LNCAP (cell line): ENCODE results near the gene DRAM2.

Experiments used
- TF ChIP-seq, protein P1 (sequence below): fragments of 450-650 bp; IDR thresholded peaks from 2 replicates; pipeline ENCODE4 v1.5.1; 2017; ENCODE audit warnings: mild to moderate bottlenecking

The DRAM2 gene

DNA sequence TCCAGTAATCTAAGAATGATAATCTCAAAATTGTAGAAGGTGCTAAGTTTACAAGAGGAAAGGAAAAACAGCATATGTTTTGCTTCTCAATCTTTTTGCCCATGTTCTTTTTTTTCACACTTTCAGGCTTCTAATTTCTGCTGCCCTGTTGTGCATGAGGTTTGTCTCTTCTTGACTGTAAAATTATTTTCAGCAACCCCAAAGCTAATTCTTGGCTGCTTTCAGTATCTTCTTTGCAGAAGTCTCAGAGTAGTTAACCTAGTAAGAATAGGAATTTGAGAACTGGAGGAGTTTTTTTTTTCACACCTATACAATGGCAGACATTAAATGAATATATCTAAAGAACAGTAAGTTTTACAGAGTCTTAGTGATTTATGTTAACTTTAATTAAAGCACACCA, 34.2 kb upstream of the DRAM2 start:
- TF ChIP-seq, protein P1, sequence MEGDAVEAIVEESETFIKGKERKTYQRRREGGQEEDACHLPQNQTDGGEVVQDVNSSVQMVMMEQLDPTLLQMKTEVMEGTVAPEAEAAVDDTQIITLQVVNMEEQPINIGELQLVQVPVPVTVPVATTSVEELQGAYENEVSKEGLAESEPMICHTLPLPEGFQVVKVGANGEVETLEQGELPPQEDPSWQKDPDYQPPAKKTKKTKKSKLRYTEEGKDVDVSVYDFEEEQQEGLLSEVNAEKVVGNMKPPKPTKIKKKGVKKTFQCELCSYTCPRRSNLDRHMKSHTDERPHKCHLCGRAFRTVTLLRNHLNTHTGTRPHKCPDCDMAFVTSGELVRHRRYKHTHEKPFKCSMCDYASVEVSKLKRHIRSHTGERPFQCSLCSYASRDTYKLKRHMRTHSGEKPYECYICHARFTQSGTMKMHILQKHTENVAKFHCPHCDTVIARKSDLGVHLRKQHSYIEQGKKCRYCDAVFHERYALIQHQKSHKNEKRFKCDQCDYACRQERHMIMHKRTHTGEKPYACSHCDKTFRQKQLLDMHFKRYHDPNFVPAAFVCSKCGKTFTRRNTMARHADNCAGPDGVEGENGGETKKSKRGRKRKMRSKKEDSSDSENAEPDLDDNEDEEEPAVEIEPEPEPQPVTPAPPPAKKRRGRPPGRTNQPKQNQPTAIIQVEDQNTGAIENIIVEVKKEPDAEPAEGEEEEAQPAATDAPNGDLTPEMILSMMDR: no peak

GRCh38 chr1:111172463-111172862, 32.6 kb upstream of the DRAM2 start:
- TF ChIP-seq, protein P1: no peak

DNA sequence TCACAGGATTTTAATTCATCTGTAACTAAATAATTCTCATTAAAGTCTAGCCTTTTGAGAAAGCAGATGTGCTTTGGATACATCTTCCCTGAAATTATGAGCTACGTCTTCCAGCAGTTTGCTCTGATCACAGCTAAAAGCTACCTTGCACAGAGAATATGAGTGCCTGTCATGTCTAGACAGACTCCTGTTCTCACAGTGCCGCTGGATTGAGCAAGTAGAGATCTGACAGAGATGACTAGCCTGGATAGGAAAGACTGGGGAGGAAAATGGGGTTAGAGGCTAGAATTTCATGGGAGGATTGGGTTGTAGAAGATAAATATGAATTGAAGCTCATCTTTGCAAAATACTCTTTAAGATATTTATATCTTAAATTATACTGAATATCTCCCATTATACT, 24.3 kb upstream of the DRAM2 start:
- TF ChIP-seq, protein P1: no peak

DNA sequence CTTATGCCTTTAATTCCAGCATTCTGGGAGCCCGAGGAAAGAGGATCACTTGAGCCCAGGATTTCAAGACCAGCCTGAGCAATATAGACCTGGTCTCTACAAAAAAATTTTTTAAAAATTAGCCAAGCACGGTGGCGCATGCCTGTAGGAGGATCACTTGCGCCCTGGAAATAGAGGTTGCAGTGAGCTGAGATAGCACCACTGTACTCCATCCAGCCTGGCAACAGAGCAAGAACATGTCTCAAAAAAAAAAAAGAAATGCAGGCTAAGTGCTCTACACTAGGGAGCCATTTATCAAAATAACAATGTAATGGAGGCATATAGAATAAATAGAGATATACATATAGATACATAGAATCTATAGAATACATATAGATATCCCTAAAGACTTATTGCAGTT, 23.5 kb upstream of the DRAM2 start:
- TF ChIP-seq, protein P1: no peak

DNA sequence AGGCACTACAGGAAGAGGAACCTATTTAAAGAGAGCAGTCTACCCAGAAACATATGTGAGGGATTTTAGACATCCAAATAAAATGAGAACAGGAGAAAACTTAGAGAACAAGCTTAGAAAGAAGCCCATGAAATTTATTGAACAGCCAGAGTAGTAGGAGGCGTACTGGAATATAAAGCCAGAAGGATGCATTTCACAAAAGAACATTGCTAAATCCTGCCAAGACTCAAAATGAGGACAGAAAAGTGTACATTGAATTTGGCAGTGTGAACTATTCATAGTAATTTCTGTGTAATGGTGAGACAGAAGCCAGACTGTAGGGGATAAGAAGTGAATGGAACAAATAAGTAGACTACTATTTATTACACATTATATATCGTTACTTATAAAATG, 22.6 kb upstream of the DRAM2 start:
- TF ChIP-seq, protein P1: no peak

- TF ChIP-seq, protein P1: no peak
Observed at GRCh38 chr1:111161843-111162487, 22.1 kb upstream of the DRAM2 start.

DNA sequence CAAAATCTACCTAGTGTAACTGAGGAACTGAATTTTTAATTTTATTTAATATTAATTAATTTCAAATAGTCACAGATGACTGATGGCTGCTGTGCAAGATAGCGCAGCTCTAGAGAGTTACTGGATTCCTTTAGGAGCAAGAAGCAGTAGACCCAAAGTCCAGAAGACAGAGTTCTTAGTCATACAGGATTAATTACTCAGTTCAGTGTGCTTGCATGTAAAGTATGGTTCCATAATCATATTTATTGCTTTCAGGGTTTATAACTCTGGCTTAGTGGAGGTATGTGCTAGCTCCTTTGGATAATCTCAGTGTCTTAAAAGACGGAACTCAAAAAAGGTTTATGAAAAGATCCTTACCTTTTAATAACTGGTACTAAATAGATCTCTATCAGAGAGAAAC, 17.5 kb upstream of the DRAM2 start:
- TF ChIP-seq, protein P1: no peak
